Osteocyte (in vitro differentiated cells): ENCODE measurements around the gene FOXO1. TPM values are rescaled to one million over a fixed set of nuclear protein-coding genes. Genes with fewer than 3 reads are reported as not detected.
A peak's percentile ranks its signal among the peaks of the same experiment; 100 is the strongest.

Experiments
- DNase-seq: peaks from one replicate; pipeline ENCODE4 v3.0.0; 2021; ENCODE audit warnings: mixed read lengths; ENCODE audit not compliant: unreplicated experiment; ENCODE audit errors: extremely low spot score
- H3K27ac Mint-ChIP-seq: one replicate; pipeline ENCODE4 v1.8.0; 2021; ENCODE audit warnings: mild to moderate bottlenecking, mixed read lengths; ENCODE audit not compliant: unreplicated experiment
- H3K27me3 Mint-ChIP-seq: one replicate; pipeline ENCODE4 v1.8.0; 2021; ENCODE audit warnings: mixed read lengths; ENCODE audit not compliant: unreplicated experiment
- H3K36me3 Mint-ChIP-seq: one replicate; pipeline ENCODE4 v1.8.0; 2021; ENCODE audit warnings: mixed read lengths; ENCODE audit not compliant: unreplicated experiment
- H3K4me1 Mint-ChIP-seq: one replicate; pipeline ENCODE4 v1.8.0; 2021; ENCODE audit warnings: mixed read lengths; ENCODE audit not compliant: unreplicated experiment
- H3K4me3 Mint-ChIP-seq: one replicate; pipeline ENCODE4 v1.8.0; 2021; ENCODE audit warnings: mild to moderate bottlenecking, moderate library complexity, mixed read lengths; ENCODE audit not compliant: unreplicated experiment
- H3K9me3 Mint-ChIP-seq: one replicate; pipeline ENCODE4 v1.8.0; 2021; ENCODE audit warnings: mixed read lengths; ENCODE audit not compliant: unreplicated experiment
- total RNA-seq: library from RNA; stranded (reverse); gene quantifications from 2 replicates; pipeline ENCODE4 v1.2.1, GENCODE V29; 2021
- TF ChIP-seq, protein P1 (sequence below): fragments of 200-600 bp; sonication (generic); IDR thresholded peaks from 2 replicates; pipeline ENCODE4 v1.5.0; 2021; ENCODE audit warnings: antibody characterized with exemption, mild to moderate bottlenecking, moderate library complexity

The FOXO1 gene
- total RNA-seq, 1 donor from 2014 or later, result 10.0 TPM

DNA sequence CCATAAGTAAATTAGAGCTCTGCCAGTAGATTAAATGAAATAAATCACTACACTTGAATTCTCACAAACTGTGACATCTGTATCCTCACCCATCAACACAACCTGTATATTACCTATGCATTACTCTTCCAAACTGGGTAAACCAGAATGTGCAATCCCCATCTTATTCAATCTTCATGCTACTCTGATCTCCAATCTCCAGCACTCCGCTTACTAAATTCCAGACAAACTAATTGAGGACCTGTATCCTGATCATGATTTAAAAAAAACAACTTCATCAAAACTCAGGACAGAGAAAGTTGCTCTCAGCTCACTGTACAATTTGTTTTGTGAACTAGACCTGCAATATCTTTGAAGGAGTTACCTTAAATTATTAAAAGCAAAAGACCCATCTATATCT lies 74.4 kb downstream of the FOXO1 start:
- H3K27ac Mint-ChIP-seq, result no peak overlapping the region
- no peaks in the 10 kb centered on the region for H3K9me3 Mint-ChIP-seq
- peaks cover 14% of the 10 kb centered on the region for H3K4me1 Mint-ChIP-seq
- no peak overlapping the region for H3K4me3 Mint-ChIP-seq
- no peaks in the 10 kb centered on the region for H3K27me3 Mint-ChIP-seq
- no peak for DNase-seq
- TF ChIP-seq, protein P1, sequence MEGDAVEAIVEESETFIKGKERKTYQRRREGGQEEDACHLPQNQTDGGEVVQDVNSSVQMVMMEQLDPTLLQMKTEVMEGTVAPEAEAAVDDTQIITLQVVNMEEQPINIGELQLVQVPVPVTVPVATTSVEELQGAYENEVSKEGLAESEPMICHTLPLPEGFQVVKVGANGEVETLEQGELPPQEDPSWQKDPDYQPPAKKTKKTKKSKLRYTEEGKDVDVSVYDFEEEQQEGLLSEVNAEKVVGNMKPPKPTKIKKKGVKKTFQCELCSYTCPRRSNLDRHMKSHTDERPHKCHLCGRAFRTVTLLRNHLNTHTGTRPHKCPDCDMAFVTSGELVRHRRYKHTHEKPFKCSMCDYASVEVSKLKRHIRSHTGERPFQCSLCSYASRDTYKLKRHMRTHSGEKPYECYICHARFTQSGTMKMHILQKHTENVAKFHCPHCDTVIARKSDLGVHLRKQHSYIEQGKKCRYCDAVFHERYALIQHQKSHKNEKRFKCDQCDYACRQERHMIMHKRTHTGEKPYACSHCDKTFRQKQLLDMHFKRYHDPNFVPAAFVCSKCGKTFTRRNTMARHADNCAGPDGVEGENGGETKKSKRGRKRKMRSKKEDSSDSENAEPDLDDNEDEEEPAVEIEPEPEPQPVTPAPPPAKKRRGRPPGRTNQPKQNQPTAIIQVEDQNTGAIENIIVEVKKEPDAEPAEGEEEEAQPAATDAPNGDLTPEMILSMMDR, result no peak
- H3K36me3 Mint-ChIP-seq, result no peaks in the 10 kb centered on the region

DNA sequence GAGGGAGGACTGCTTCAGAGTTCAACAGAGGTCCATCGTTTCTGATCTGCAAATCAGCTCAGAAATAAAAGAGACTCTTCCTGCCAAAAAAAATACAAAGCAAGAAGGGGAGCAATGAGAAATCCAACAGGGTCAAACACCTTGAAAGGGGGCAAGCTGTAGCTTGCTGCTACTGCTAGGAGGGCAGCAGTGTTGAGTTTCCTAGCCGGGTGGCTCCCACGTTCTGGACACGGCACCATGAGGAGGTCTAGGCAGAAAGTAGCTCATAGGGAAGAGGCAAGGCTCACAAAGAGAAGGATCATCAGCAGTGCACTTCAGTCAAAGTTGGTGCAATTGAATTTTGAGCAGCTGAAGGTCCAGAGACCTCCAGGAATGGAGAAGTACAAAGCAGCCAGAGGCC lies 75.3 kb downstream of the FOXO1 start:
- no peaks in the 10 kb centered on the region for H3K36me3 Mint-ChIP-seq
- no peak for DNase-seq
- no peak overlapping the region for H3K4me3 Mint-ChIP-seq
- no peaks in the 10 kb centered on the region for H3K27me3 Mint-ChIP-seq
- H3K4me1 Mint-ChIP-seq, result peaks cover 14% of the 10 kb centered on the region
- no peak overlapping the region for H3K27ac Mint-ChIP-seq
- TF ChIP-seq, protein P1, result no peak
- H3K9me3 Mint-ChIP-seq, result no peaks in the 10 kb centered on the region

DNA sequence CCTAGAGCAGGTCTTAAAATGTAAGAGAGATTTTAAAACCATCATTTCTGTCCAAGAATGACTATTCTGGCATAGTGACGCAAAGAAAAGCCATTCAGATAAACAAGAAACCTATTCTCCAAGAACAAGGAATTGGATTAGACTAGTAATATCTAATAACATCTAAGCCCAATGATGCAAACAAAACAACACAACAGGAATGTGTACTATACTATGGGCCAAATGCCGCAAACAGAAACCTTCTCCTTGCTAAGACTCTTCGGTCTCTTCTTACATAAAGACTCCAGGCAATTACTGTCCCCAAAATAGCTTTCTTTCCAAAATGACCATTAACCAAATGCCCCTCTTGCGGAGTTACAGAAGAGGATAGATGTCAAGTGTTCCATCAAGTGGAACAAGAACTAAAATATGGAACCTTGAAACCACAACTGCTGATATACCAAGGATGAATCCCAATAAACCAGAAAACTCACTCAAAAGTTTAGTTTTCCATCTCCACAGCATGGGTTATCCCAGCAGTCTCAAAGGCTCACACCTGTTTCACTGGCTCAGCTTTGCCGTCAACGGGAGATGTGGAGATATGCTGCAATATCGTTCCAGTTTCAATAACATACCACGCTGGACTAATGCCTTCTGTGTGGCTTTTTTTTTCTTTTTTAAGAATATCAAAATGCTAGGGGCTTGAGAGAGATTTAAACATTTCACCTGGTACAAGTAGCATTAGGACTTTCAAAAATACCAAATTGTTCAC lies 76.2 kb downstream of the FOXO1 start:
- peaks cover 14% of the 10 kb centered on the region for H3K4me1 Mint-ChIP-seq
- peak overlapping the region; percentile 82 for H3K27ac Mint-ChIP-seq
- no peak for DNase-seq

DNA sequence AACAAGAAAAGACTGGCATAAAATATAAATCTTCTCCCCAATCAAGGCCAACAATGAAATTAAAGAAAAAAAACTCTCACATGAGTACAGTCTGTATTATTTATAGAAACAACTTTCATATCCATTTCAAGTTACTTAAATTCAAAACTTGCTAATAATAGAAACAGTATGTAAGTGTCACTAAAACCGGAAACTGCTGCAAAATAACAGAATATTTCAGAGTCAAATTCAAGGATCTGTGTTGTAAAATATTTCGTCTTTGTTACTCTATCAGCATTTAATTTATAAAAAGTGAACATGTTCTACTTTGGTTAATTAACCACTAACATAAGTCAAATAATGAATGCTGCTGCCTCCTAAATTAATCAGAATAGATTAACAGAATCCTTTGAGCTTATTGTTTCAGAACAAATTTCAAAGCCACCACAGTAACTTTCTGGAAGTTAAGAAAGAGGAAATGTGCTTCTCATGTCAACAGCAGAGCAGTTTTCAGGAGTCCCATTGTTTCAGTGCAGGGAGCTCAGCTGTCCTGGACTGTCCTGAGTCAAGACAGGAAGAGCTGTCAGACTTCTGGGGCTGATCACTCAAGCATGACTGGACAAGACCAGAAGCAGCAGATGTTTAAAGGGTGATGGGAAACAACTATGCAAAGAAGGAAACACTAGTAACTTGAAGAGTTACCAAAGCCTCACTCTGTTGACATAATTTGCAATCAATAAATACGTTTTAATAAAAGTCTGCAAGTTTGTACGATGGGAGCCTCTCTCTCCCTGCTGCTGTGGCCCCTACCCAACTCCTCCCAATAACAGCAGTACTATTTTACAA lies 76.9 kb downstream of the FOXO1 start:
- Mint-ChIP-seq H3K4me3 (no peak overlapping the region), H3K36me3 (no peaks in the 10 kb centered on the region), H3K27me3 (no peaks in the 10 kb centered on the region), H3K4me1 (peaks cover 14% of the 10 kb centered on the region), H3K27ac (peak overlapping the region; percentile 82), H3K9me3 (no peaks in the 10 kb centered on the region)
- TF ChIP-seq, protein P1, result no peak
- no peak for DNase-seq

More for the DNA sequence above, 76.2 kb downstream of the FOXO1 start:
- TF ChIP-seq, protein P1, result no peak
- Mint-ChIP-seq H3K27me3 (no peaks in the 10 kb centered on the region), H3K9me3 (no peaks in the 10 kb centered on the region), H3K4me3 (no peak overlapping the region), H3K36me3 (no peaks in the 10 kb centered on the region)

DNA sequence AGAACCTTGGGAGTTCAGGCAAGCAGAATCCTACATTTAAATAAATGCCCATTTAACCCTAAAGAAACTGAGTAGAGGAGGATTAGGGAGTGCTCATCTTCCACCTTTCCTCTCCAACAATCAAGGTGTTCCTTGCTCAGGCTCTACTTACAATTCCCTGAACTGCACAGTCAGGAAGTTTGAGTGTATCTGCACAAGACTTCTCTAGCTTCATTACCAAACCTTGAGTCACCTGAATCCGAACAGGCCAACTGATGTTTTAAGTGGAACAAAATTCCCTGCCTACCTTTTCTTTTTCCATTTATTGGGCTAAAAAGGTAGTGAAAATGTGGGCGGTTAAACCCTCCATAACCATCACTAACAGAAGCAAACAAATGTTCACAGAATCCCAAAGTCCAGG lies 78.3 kb downstream of the FOXO1 start:
- H3K4me1 Mint-ChIP-seq, result peaks cover 14% of the 10 kb centered on the region
- no peaks in the 10 kb centered on the region for H3K27me3 Mint-ChIP-seq
- no peak for DNase-seq
- H3K9me3 Mint-ChIP-seq, result peaks cover 6% of the 10 kb centered on the region
- H3K27ac Mint-ChIP-seq, result no peak overlapping the region
- peaks cover 7% of the 10 kb centered on the region for H3K36me3 Mint-ChIP-seq
- TF ChIP-seq, protein P1, result no peak
- H3K4me3 Mint-ChIP-seq, result no peak overlapping the region
